HuH-7 (cell line): ENCODE results near the gene SUCO.

Experiments used
- DNase-seq: peaks from one replicate; pipeline ENCODE4 v3.0.0; 2011; ENCODE audit warnings: low spot score

SUCO gene

DNA sequence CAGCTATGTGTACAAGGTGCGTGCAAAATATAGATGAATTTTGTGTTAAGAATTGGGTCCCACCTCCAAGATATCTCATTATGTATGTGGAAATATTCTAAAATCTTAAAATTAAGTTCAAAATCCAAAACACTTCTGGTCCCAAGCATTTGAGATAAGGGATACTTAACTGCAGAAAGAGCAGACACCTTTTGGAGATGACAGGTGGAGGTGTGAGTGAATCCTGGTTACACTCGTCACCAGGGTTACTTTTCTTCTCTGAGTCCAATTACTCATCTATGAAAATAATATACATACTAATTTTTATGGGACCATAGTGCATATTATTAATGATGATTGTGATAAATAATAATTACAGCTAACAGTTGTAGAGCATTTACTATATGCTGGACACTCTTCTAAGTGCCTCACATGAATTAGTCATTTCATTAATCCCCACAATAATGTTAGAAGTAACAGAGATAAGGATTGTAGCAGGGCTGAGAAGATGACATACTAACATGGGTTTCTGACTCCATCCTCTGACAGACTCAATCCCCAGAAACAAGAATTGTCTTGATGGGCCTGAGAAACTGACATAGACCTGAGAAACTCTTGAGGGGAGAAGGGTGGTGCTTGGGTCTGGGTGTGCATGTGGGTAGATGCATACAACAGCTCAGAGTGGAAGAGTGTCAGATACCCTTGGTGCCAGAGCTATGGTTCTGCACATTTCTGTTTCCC lies 117.7 kb downstream of the SUCO start:
- no peak for DNase-seq

GRCh38 chr1:172653015-172653709 lies 120.2 kb downstream of the SUCO start:
- DNase-seq: no peak

GRCh38 chr1:172654535-172654934 lies 121.6 kb downstream of the SUCO start:
- DNase-seq: no peak

DNA sequence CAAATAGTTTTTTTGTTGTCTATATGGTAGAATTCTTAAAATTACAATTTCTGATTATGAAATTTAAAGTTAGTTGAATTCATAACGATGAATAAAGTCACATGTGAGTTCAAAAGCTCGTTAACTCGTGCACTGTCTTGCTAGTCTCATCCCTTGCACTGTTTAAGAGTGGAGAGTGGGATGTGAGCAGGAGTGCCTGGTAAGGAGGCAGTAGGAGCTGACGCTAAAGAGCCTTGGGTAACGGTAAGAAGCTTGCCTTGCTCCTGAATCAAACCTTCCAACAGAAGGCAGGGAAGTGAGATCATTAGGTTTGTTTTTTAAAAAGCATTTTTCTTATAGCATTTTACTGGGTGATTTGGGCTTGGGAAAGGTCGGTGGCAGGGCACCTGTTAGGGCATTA lies 123.6 kb downstream of the SUCO start:
- DNase-seq: no peak

DNA sequence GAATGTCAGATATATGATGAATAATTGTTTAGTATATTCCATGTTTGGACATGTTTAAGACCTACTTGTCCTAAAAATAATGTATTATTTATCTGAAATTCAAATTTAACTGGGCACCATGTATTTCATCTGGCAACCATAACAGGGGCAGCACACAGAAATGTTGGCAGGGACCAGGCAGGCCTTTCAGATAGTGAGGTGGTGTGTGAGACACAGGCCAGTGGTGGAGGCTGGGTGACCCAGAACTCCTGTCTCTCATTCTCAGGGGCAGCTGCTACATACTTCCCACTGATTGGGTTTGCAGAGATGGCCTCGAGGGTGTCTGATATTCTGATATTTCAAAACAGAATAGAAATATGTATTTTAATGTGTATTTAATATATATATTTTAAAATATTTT lies 124.6 kb downstream of the SUCO start:
- DNase-seq: no peak

- no peak for DNase-seq
Measured at GRCh38 chr1:172658871-172659453, 126.0 kb downstream of the SUCO start, which contains the start of gene FASLG. Gene FASLG, plus strand, starts transcription at chr1:172659103. Its CDS starts 99 bp downstream, at chr1:172659202.

DNA sequence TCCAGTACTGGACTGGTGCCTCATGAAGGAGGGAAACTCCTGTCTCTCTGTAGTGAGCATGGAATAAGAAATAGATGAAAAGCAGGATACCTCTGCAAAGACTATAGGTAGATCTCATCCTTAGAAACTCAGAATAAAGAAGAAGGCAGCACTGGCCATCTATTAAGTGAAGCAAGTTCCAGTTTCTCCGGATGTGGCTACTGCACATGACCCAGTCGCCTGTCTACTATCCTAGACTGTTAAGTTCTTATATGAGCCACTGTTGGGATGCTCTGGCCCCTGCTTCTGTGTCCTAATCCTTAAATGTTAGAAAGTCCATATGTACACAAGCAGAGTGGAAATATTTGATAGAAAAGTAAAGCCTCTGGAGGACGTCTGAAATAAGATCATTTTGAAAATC lies 128.2 kb downstream of the SUCO start:
- no peak for DNase-seq
